NCI-H748 (cell line): Measurements from ENCODE around the gene LMO3.
A peak's percentile ranks its signal among the peaks of the same experiment; 100 is the strongest.

Experiments
- DNase-seq: peaks from one replicate; lab custom pipeline; 2025; ENCODE audit not compliant: unreplicated experiment; lab: John Stamatoyannopoulos, UW

The LMO3 gene

DNA sequence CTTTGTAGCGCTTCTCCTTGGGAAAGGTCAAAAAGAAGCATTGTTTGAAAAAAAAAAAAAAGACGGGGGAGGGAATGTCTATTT lies at the start of gene LMO3:
TSS of gene LMO3 (minus strand) at position 46 of the 84 bp plus-strand sequence. CDS start 5,302 bp downstream, outside the sequence.
- no peak for DNase-seq

DNA sequence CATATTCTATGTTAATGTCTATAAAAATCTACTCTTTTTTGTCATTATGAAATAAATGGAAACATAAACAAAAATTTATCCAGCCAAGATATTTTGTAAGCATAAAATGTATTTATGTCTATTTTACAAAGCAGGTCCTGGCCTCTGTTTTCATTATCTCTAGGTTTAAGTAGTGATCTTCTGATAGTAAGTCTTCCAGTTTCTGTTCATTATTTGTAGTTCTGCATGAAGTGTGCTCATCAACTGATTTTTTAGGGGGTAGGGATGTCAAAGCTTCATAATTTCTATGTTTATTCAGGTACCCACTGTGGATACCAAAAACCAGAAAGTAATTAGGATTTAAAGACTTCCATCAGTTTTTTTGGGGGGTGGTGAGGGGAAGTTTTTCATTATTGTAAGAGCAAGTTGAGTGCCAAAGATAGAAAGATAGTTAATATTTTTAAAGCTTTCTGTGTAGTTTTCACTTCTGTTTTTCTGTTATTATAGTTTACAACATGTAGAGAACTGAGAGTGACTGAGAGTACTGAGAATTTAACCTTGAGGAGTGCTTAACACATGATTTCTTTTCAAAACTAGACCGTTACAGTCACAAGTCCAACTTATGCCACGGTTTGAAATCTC lies 30.6 kb upstream of the LMO3 start:
- DNase-seq: no peak

DNA sequence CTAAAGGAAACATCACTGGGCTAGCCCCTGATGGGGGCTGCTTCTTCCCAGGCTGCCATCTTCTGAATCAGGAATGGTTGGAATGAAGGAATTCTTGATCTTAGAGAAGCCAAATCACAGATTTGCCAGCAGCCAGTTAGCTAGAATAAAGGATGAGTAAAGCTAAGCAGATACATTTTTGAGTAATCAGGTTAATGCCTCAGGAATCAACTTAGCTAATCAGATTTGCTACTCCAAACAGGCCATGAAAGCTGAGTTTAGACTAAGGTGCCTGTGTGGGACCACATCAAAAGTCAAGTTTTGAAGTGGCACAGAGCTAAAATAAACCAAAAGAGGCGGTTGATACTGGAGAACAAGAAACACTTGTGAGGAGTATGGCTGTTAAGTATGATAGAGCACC lies 28.8 kb upstream of the LMO3 start:
- DNase-seq: no peak

- no peak for DNase-seq
These were observed 21.0 kb upstream of the LMO3 start for GRCh38 chr12:16626991-16627390.

DNA sequence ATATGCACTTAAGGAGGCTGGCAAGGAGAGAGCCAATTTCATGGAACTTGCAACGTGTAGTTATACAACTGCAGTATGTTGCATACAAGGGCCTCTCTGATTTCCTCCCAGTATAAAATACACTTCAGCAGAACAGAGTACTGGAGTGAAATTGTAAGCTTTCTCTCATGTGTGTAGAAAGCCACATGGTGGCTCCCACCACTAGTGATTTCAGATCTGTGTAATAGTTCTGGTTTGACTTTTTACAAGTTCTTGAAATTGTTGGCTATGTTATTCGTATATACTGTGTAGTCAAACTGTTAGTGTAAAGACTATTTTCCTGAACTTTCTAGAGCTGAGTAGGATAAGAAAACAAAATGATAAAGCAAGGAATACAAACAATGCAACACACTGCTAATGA lies 16.4 kb upstream of the LMO3 start:
- DNase-seq: no peak

GRCh38 chr12:16619537-16619936 lies 13.6 kb upstream of the LMO3 start:
- DNase-seq: no peak

DNA sequence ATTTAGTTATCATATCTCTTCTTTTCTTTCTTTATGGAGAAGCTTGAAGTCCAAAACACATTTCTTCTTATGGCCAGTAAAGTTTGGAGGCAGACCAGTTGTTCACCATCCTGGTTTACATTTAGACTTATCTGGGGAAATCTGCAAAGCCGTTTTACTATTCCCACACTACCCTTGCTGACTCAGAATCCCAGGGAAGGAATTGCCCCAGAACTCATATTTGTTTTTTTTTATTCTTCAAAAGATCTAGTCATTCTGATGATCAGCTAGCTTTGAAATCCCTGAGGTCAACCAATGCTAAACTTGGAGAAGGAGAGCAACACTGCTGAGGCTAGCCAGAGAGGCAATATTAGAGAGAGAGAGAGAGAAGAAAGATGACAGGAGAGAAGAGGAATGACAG lies 12.3 kb upstream of the LMO3 start:
- no peak for DNase-seq

GRCh38 chr12:16613199-16613598 lies 7.2 kb upstream of the LMO3 start:
- DNase-seq: no peak

GRCh38 chr12:16612647-16613046 lies 6.7 kb upstream of the LMO3 start:
- DNase-seq: no peak

- peak; percentile 55 for DNase-seq
These were observed 5.2 kb upstream of the LMO3 start for GRCh38 chr12:16611146-16611545.

- peak; percentile 52 for DNase-seq
These were observed 4.8 kb upstream of the LMO3 start for GRCh38 chr12:16610743-16611142.

- peak; percentile 59 for DNase-seq
These were observed 4.1 kb upstream of the LMO3 start for GRCh38 chr12:16610001-16610585.

DNA sequence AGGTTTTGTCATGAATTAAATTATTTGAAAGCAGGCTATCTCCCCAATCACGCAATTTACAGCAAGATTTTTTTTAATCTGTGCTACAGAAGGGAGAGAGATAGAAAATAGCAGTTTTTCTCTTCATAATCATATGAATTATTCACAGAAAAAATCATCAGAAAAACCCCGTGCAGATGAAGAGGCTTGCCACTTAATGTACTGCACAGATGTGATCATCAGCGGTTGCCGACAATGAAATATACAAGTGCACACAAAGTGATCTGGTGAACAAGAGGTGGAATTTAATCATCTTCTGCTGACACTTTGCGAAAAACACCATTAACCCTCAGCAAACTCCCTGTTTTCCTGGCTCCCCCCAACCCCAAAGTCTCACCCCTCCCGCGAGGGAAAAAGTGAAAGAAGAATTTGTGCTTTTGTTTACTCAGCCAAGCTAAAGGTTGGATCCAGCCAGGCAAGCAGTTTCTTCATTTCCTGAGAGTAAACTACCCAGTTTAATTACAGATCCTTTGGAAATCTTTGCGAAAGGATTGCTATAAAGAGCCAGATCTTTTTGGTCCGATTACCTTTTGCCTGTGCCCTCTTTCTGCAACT lies 3.1 kb upstream of the LMO3 start:
- peak; percentile 51 for DNase-seq

GRCh38 chr12:16607906-16608775 lies 2.2 kb upstream of the LMO3 start:
- DNase-seq: peak; percentile 75

GRCh38 chr12:16606991-16607390 lies 1.0 kb upstream of the LMO3 start:
- DNase-seq: peak; percentile 53

- DNase-seq: peak; percentile 84
These were observed 363 bp upstream of the LMO3 start for GRCh38 chr12:16606201-16606849.

DNA sequence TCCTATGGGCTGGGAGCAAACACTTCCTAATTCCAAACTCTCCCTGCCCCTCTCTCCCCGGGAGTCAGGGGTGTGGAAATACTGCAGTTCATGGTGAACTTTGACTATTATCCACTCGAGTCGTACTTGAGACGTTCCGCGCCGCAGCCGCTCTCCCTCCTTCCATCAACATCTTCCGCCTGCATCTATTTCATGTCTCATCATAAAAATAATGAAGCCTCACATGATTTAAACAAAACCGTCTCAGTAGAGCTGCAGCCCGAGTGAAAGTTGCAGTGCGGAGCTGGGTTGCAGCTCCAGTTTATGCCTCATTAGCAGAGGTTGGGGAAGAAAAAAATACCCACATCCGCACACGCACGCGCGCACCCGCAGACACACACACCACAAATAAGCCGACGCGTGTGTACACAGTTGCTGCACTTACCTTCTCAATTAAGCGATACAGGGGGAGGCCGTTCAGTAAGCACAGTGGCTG lies 283 bp downstream of the LMO3 start:
- DNase-seq: peak; percentile 90

DNA sequence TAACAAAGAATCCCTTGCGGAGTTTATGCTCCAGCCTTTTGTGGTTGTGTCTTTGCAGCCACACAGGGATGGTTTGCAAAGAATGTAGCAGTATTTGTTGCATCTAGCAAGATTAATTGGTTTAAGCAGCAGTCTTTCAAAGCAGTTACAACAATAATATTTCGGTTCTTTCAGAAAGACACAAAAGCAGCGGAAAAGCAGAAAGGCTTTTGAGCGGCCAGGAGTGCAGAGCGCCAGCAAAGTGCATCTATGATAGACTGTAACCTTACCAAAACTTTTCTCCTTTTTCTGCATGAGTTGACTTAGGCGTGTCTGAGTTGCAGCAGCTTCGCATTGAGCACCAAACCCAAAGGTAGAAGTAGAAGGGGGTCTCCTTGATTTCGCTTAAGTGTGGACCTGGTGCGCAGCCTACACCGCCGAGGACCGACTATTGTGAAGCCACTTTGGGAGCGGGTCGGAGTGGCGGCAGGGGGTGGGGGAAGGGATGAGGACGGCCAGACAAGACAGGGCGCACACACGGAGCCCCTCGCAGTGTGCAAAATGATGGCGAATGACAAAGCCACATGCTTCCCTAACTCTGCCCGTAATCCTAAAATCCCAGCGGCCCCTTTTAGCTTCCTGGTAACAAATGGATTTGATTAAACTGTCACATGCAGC lies 1.2 kb downstream of the LMO3 start:
- DNase-seq: peak; percentile 74

GRCh38 chr12:16603916-16604575 lies 1.9 kb downstream of the LMO3 start:
- peak; percentile 89 for DNase-seq

DNA sequence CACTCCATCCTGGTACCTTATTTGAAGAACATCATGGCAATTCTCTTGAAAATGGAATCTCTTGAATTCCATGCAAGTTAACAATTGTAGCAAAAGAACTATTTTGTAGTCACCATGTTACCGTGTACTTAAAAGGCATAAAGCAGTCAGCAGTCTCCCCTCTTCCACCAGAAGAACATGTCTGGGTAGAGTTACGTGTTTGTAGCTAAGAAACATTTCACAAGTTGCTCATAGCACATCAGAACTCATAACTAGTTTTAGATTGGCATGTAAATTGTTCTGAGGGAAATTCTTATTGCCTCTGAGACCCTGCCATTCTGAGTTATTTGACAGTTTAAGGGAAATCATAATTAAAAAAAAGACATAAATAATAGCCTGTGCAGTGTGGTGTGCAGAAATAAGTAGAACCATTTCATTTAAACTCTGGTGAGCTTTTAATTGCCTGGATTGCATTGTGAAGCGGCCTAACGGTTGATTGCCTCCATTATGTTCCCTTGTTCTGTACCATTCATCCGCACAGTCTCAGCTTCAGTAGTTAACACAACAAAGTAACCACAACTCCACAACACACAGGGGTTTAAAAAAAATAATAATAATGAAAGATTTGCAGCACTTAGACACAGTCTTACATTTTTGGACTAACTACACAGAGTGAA lies 2.6 kb downstream of the LMO3 start:
- peak; percentile 73 for DNase-seq
